ENCODE measurements around the gene SGPP2.

DNA sequence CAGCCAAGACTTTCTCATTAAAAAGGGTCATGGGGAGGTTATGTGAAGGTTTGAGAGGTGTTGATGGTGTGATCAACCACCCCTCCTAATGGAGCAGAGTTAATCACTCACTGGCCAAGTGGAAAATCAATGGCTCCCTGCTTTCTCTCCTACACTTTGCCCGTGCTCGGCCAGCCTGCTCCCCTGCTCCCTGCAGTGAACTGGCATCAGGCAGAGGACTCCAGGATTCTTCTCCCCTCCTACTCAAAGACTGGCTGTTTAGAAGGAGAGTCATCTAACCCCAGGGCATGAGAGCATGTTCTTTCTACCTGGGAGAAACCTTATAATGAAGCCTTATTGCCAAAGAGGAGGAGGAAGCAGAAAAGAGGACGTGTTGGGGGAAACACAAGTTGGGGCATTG is 74.9 kb downstream of the SGPP2 start:
- TF ChIP-seq, protein P1, sequence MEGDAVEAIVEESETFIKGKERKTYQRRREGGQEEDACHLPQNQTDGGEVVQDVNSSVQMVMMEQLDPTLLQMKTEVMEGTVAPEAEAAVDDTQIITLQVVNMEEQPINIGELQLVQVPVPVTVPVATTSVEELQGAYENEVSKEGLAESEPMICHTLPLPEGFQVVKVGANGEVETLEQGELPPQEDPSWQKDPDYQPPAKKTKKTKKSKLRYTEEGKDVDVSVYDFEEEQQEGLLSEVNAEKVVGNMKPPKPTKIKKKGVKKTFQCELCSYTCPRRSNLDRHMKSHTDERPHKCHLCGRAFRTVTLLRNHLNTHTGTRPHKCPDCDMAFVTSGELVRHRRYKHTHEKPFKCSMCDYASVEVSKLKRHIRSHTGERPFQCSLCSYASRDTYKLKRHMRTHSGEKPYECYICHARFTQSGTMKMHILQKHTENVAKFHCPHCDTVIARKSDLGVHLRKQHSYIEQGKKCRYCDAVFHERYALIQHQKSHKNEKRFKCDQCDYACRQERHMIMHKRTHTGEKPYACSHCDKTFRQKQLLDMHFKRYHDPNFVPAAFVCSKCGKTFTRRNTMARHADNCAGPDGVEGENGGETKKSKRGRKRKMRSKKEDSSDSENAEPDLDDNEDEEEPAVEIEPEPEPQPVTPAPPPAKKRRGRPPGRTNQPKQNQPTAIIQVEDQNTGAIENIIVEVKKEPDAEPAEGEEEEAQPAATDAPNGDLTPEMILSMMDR (conservative IDR thresholded peaks at IDR 0.05 in 1 of 2, IDR thresholded peaks at IDR 0.05 in 1 of 2; ENCODE audit: extremely low read depth in 1 of 2, insufficient read depth in 1 of 2, low read depth in 1 of 2, low read length in 2 of 2): no peak
- no peak for TF ChIP-seq EZH2 (IDR thresholded peaks at IDR 0.05; ENCODE audit: borderline replicate concordance, low read length)

Measured in mammary epithelial cell (primary cell).